A549 (cell line): Measurements from ENCODE around the gene ANKFY1. TPM values are rescaled to one million over a fixed set of nuclear protein-coding genes. Genes with fewer than 3 reads are reported as not detected.
A peak's percentile ranks its signal among the peaks of the same experiment; 100 is the strongest.

Experiments
- ATAC-seq, 2 experiments: fragments of 200-7000 bp in 1 of 2; fragments of >200 bp in 1 of 2; cut with Nextera tagmentation in 1 of 2; cut with Tn5 transposase in 1 of 2; 3 replicates each; pipeline versions ENCODE4 v1.8.0 to v1.9.1; 2018 to 2020; ENCODE audit warnings: mild to moderate bottlenecking in 1 of 2, moderate library complexity in 1 of 2
- CTCF ChIA-PET: fragments of 300-600 bp; sonication (Branson Sonifier 250); formaldehyde crosslinking; extraction: SDS; loops from one replicate; lab custom pipeline; 2021; ENCODE audit warnings: antibody characterized with exemption, inconsistent platforms; lab: Yijun Ruan, JAX
- POLR2A ChIA-PET: fragments of 350-600 bp; formaldehyde crosslinking; extraction: SDS; loops from one replicate; lab custom pipeline; 2021; ENCODE audit warnings: antibody characterized with exemption, inconsistent platforms; lab: Yijun Ruan, JAX
- DNase-seq, 2 experiments: peaks; one replicate each; pipeline versions ENCODE4 v3.0.0 to v3.0.0-alpha.2; 2011 to 2016; ENCODE audit warnings: low read depth in 1 of 2, low spot score in 1 of 2
- FAIRE-seq: peaks from 2 replicates; lab custom pipeline; 2011; peaks lifted over from hg19 to GRCh38; lab: Jason Lieb, UNC
- H3K27ac ChIP-seq, 2 experiments: fragments of >200 bp; sonication (Bioruptor Twin); formaldehyde crosslinking; 3 replicates each; pipeline ENCODE4 v1.5.1; 2016 to 2017
- H3K4me1 ChIP-seq: fragments of >200 bp; sonication (Bioruptor Twin); formaldehyde crosslinking; 3 replicates; pipeline ENCODE4 v1.6.1; 2016
- H3K4me2 ChIP-seq: fragments of >200 bp; sonication (Bioruptor Twin); formaldehyde crosslinking; 3 replicates; pipeline ENCODE4 v1.6.1; 2016
- H3K4me3 ChIP-seq: fragments of >200 bp; sonication (Bioruptor Twin); formaldehyde crosslinking; 3 replicates; pipeline ENCODE4 v1.5.1; 2016
- H3K9me3 ChIP-seq: fragments of >200 bp; sonication (Bioruptor Twin); formaldehyde crosslinking; 3 replicates; pipeline ENCODE4 v1.6.1; 2016
- CBX2 ChIP-seq: fragments of 200-600 bp; sonication (generic); IDR thresholded peaks from 2 replicates; pipeline ENCODE4 v1.6.1; 2016; ENCODE audit warnings: low read depth, mild to moderate bottlenecking, borderline replicate concordance
- CBX8 ChIP-seq: fragments of 200-600 bp; sonication (generic); IDR thresholded peaks from 2 replicates; pipeline ENCODE4 v1.6.1; 2016
- CEBPB ChIP-seq, 2 experiments: fragments of >200 bp in 1 of 2; sonication (Bioruptor Twin) in 1 of 2; formaldehyde crosslinking in 1 of 2; IDR thresholded peaks; 2 replicates each; pipeline ENCODE4 v1.6.1; 2012 to 2016
- CHD2 ChIP-seq: fragments of 150-350 bp; IDR thresholded peaks from 2 replicates; pipeline ENCODE4 v1.6.1; 2014; ENCODE audit warnings: low read length; ENCODE audit not compliant: partially characterized antibody
- CHD4 ChIP-seq: fragments of 200-600 bp; sonication (generic); IDR thresholded peaks from 2 replicates; pipeline ENCODE4 v1.6.1; 2016; ENCODE audit warnings: antibody characterized with exemption, mild to moderate bottlenecking, borderline replicate concordance
- EHF ChIP-seq: fragments of 250-450 bp; sonication (Bioruptor Pico); IDR thresholded peaks from 2 replicates; pipeline ENCODE4 v1.5.0; 2020; ENCODE audit warnings: mild to moderate bottlenecking
- EHMT2 ChIP-seq: fragments of 200-600 bp; sonication (generic); IDR thresholded peaks from 2 replicates; pipeline ENCODE4 v1.6.1; 2016; ENCODE audit warnings: antibody characterized with exemption, low read depth, mild to moderate bottlenecking, moderate library complexity
- ESRRA ChIP-seq: fragments of 150-350 bp; IDR thresholded peaks from 2 replicates; pipeline ENCODE4 v1.6.1; 2014; ENCODE audit warnings: mild to moderate bottlenecking, low read length, borderline replicate concordance
- FOSB ChIP-seq: fragments of 250-450 bp; sonication (Bioruptor Pico); IDR thresholded peaks from 2 replicates; pipeline ENCODE4 v1.5.0; 2020; ENCODE audit warnings: mild to moderate bottlenecking, moderate library complexity
- HEYL ChIP-seq: fragments of 250-450 bp; sonication (Bioruptor Pico); IDR thresholded peaks from 2 replicates; pipeline ENCODE4 v1.8.0; 2021; ENCODE audit warnings: mild to moderate bottlenecking, moderate library complexity
- HOXB5 ChIP-seq: fragments of 250-450 bp; sonication (Bioruptor Pico); IDR thresholded peaks from 2 replicates; pipeline ENCODE4 v1.5.0; 2020; ENCODE audit warnings: mild to moderate bottlenecking, moderate library complexity
- JUN ChIP-seq, 2 experiments: fragments of >200 bp; sonication (Bioruptor Twin); formaldehyde crosslinking; IDR thresholded peaks; 2 replicates in 1 of 2; 3 replicates in 1 of 2; pipeline ENCODE4 v1.6.1; 2016 to 2017
- JUNB ChIP-seq: fragments of >200 bp; sonication (Bioruptor Twin); formaldehyde crosslinking; IDR thresholded peaks from 2 replicates; pipeline ENCODE4 v1.6.1; 2016
- KDM5A ChIP-seq: fragments of 200-600 bp; sonication (generic); IDR thresholded peaks from 2 replicates; pipeline ENCODE4 v1.6.1; 2016; ENCODE audit warnings: antibody characterized with exemption, mild to moderate bottlenecking
- MAFK ChIP-seq: fragments of 450-650 bp; IDR thresholded peaks from 2 replicates; pipeline ENCODE4 v1.6.1; 2014; ENCODE audit not compliant: partially characterized antibody
- MAZ ChIP-seq: fragments of 150-350 bp; IDR thresholded peaks from 2 replicates; pipeline ENCODE4 v1.6.1; 2014; ENCODE audit warnings: antibody characterized with exemption, low read depth, low read length, borderline replicate concordance
- NFE2L2 ChIP-seq: fragments of 150-350 bp; conservative IDR thresholded peaks from 2 replicates; pipeline ENCODE4 v1.6.1; 2014; ENCODE audit warnings: low read length
- NPAS2 ChIP-seq: fragments of 250-450 bp; sonication (Bioruptor Pico); IDR thresholded peaks from 2 replicates; pipeline ENCODE4 v1.8.0; 2022; ENCODE audit warnings: mild to moderate bottlenecking, moderate library complexity, borderline replicate concordance
- POLR2AphosphoS2 ChIP-seq: conservative IDR thresholded peaks from 2 replicates; pipeline ENCODE4 v1.6.1; 2012; ENCODE audit warnings: low read length, improper control_type of control experiment, inconsistent platforms
- RARB ChIP-seq: fragments of 250-450 bp; sonication (Bioruptor Pico); IDR thresholded peaks from 2 replicates; pipeline ENCODE4 v1.8.0; 2021; ENCODE audit warnings: mild to moderate bottlenecking, moderate library complexity
- RNF2 ChIP-seq: fragments of 200-600 bp; sonication (generic); IDR thresholded peaks from 2 replicates; pipeline ENCODE4 v1.6.1; 2016; ENCODE audit warnings: low read depth, mild to moderate bottlenecking, antibody characterized with exemption, moderate library complexity, borderline replicate concordance
- SMC3 ChIP-seq: fragments of >200 bp; sonication (Bioruptor Twin); formaldehyde crosslinking; IDR thresholded peaks from 3 replicates; pipeline ENCODE4 v1.6.1; 2018; ENCODE audit warnings: inconsistent platforms
- TFCP2L1 ChIP-seq: fragments of 250-450 bp; sonication (Bioruptor Pico); IDR thresholded peaks from 2 replicates; pipeline ENCODE4 v1.5.0; 2021; ENCODE audit warnings: mild to moderate bottlenecking
- TP53 ChIP-seq: fragments of 250-450 bp; sonication (Bioruptor Pico); IDR thresholded peaks from 2 replicates; pipeline ENCODE4 v1.5.0; 2021; ENCODE audit warnings: mild to moderate bottlenecking, moderate library complexity
- WGBS: methylation state at CpG from one replicate; pipeline ENCODE4 v1.1.6; 2017; ENCODE audit errors: missing lambda C conversion rate; 5-methylcytosine and 5-hydroxymethylcytosine counted together
- polyA plus RNA-seq, 4 experiments: library from polyadenylated mRNA; depleted of rRNA in 3 of 4; stranded (reverse); fragments of >200 nt; fragmentation: RNase III in 1 of 4; extraction: RNeasy Plus Mini Kit Qiagen cat#74134 plus additional on column Dnase treatment in 1 of 4; gene quantifications; 2 replicates in 3 of 4; 3 replicates in 1 of 4; pipeline ENCODE4 v1.2.3, GENCODE V29; 2011 to 2017
- TF ChIP-seq, protein P1 (sequence below): fragments of >200 bp; sonication (Bioruptor Twin); formaldehyde crosslinking; IDR thresholded peaks from 2 replicates; pipeline ENCODE4 v1.6.1; 2016
- TF ChIP-seq, protein P2 (sequence below): fragments of 450-650 bp; IDR thresholded peaks from 2 replicates; pipeline ENCODE4 v1.6.1; 2014; ENCODE audit warnings: antibody characterized with exemption
- TF ChIP-seq, protein P3 (sequence below): fragments of >200 bp; sonication (Bioruptor Twin); formaldehyde crosslinking; IDR thresholded peaks from 3 replicates; pipeline ENCODE4 v1.5.1; 2016
- TF ChIP-seq, protein P4 (sequence below): fragments of 250-450 bp; sonication (Bioruptor Pico); IDR thresholded peaks from 2 replicates; pipeline ENCODE4 v1.5.0; 2021; ENCODE audit warnings: mild to moderate bottlenecking, moderate library complexity, borderline replicate concordance

Gene ANKFY1
- polyA plus RNA-seq, 2 of the 4 experiments (the other 2 are of a cell fraction): 28.5 to 51.7 TPM

DNA sequence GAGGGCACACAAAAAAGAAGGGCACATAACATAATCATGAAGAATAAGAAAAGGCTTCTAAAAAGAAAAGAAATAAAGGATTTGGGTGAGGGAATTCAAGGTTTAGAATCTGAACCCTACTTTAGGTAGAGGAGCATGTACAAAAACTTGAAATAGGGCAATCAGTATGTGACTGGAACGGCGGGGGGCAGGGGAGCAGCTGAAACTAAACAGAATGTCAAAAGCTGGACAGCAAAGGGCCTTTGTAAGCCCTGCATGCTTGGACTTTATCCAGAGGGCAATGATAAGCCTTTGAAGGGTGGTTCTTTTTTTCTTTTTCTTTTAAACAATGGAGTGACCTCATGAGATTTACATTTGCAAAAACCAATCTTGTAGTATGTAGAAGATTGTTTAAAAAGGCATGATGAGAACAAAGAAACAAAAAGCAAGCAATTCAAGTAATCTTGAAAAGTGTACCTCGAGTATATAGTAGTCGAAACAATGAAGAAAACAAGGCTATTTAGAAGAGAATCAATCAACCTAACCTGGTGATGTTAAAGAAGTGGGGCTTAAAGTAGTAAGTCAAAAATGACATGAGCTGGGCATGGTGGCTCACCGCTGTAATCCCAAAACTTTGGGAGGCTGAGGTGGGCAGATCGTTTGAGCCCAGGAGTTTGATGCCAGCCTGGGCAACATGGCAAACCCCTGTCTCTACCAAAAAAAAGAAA lies 46.7 kb upstream of the ANKFY1 start:
- peaks cover 33% of the 10 kb centered on the region for H3K4me1 ChIP-seq
- no peaks in the 10 kb centered on the region for H3K9me3 ChIP-seq
- peak overlapping the region; percentile 16; the same call in 2 of the 3 replicates for H3K4me2 ChIP-seq
- no peak for TF ChIP-seq CEBPB (IDR thresholded peaks at IDR 0.05)
- TF ChIP-seq TFCP2L1 (CRISPR knock-in tag): no peak
- TF ChIP-seq RNF2: no peak
- no peak for TF ChIP-seq MAZ
- no peak for TF ChIP-seq CHD2
- TF ChIP-seq EHMT2: no peak
- no peak for TF ChIP-seq MAFK
- TF ChIP-seq FOSB (CRISPR knock-in tag): no peak
- no peak for TF ChIP-seq NPAS2 (CRISPR knock-in tag)
- no peak for TF ChIP-seq CBX2
- TF ChIP-seq POLR2AphosphoS2: no peak
- TF ChIP-seq, protein P1, sequence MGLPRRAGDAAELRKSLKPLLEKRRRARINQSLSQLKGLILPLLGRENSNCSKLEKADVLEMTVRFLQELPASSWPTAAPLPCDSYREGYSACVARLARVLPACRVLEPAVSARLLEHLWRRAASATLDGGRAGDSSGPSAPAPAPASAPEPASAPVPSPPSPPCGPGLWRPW: no peak
- no peak overlapping the region for H3K27ac ChIP-seq
- ATAC-seq: no peak
- ChIA-PET CTCF (interaction anchor here (0.8 to 1.5 kb wide), 3 partner anchors 54 to 102 kb away, joined by 3 to 11 read pairs (median 3); no protein-coding TSS in a partner anchor), POLR2A (no interaction called here)
- no peak for DNase-seq
- 88% methylated on average over 6 of the region's 6 CpGs for WGBS
- FAIRE-seq: no peak
- no peak overlapping the region for H3K4me3 ChIP-seq

DNA sequence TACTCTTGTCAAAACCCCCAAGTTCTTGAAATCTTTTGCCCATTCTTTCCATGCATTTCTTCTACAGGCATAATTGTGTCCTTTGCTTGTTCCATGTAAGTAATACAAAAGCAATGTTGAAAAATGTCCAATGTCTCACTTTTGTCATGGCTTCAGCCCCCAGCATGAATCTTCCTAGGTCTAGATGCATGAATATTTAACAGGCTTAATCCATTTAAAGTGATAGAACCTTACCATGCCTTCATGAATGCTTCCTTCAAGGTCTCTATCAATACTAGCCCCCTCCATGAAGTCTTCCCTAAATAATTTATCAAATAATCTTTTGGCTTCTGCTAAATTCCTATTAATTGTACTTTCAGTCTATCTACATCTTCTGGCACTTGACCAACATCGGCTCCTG lies 46.1 kb upstream of the ANKFY1 start:
- H3K9me3 ChIP-seq: no peaks in the 10 kb centered on the region
- no peak overlapping the region for H3K4me3 ChIP-seq
- DNase-seq (no peak), ATAC-seq (no peak), FAIRE-seq (no peak)
- H3K4me1 ChIP-seq: peaks cover 33% of the 10 kb centered on the region
- ChIA-PET POLR2A (no interaction called here), CTCF (interaction anchor here (1.4 kb wide), 1 partner anchor 20 kb away, joined by 3 read pairs; no protein-coding TSS in a partner anchor)
- TF ChIP-seq CBX8 (no peak), HOXB5 (CRISPR knock-in tag) (no peak), KDM5A (no peak), JUNB (no peak), RARB (CRISPR knock-in tag) (no peak), TP53 (CRISPR knock-in tag) (no peak), SMC3 (no peak), NFE2L2 (no peak), ESRRA (no peak), EHMT2 (no peak), CHD4 (no peak), EHF (CRISPR knock-in tag) (no peak), RNF2 (no peak), HEYL (CRISPR knock-in tag) (no peak), JUN (IDR thresholded peaks at IDR 0.05) (no peak), MAFK (no peak)
- TF ChIP-seq, protein P2, sequence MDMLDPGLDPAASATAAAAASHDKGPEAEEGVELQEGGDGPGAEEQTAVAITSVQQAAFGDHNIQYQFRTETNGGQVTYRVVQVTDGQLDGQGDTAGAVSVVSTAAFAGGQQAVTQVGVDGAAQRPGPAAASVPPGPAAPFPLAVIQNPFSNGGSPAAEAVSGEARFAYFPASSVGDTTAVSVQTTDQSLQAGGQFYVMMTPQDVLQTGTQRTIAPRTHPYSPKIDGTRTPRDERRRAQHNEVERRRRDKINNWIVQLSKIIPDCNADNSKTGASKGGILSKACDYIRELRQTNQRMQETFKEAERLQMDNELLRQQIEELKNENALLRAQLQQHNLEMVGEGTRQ: no peak
- TF ChIP-seq, protein P3, sequence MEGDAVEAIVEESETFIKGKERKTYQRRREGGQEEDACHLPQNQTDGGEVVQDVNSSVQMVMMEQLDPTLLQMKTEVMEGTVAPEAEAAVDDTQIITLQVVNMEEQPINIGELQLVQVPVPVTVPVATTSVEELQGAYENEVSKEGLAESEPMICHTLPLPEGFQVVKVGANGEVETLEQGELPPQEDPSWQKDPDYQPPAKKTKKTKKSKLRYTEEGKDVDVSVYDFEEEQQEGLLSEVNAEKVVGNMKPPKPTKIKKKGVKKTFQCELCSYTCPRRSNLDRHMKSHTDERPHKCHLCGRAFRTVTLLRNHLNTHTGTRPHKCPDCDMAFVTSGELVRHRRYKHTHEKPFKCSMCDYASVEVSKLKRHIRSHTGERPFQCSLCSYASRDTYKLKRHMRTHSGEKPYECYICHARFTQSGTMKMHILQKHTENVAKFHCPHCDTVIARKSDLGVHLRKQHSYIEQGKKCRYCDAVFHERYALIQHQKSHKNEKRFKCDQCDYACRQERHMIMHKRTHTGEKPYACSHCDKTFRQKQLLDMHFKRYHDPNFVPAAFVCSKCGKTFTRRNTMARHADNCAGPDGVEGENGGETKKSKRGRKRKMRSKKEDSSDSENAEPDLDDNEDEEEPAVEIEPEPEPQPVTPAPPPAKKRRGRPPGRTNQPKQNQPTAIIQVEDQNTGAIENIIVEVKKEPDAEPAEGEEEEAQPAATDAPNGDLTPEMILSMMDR: no peak
- TF ChIP-seq, protein P4, sequence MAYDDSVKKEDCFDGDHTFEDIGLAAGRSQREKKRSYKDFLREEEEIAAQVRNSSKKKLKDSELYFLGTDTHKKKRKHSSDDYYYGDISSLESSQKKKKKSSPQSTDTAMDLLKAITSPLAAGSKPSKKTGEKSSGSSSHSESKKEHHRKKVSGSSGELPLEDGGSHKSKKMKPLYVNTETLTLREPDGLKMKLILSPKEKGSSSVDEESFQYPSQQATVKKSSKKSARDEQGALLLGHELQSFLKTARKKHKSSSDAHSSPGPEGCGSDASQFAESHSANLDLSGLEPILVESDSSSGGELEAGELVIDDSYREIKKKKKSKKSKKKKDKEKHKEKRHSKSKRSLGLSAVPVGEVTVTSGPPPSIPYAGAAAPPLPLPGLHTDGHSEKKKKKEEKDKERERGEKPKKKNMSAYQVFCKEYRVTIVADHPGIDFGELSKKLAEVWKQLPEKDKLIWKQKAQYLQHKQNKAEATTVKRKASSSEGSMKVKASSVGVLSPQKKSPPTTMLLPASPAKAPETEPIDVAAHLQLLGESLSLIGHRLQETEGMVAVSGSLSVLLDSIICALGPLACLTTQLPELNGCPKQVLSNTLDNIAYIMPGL (CRISPR knock-in tag): no peak
- H3K4me2 ChIP-seq: peak overlapping the region; percentile 16; the same call in 2 of the 3 replicates
- WGBS: 85% methylated on average over 1 of the region's 1 CpG
- no peak overlapping the region for H3K27ac ChIP-seq
